ENCODE results near the gene ZNF892.
"Not testable (repeated sequence)": the region's sequence is repeated elsewhere in the genome, so short reads cannot be mapped to it uniquely, and the experiment has no call there.

ZNF892 gene

DNA sequence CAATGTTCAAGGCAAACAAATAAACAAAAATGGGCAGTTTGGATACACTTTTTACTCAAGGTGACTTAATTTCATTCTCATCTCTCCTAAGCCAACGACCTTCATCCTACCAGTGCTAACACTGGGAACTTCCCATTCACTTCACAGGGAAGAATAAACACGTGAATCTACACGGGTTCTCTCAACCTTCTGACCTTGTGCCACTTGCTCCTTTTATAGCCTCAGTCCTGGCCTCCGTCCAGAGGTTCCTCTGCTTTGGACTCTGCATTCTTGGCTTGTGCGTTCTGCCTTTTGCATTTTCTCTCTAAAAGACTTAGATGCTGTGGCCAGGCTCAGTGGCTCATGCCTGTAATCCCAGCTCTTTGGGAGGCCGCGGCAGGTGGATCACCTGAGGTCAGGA lies 27.9 kb upstream of the ZNF892 start:
- H3K4me1 ChIP-seq (ENCODE audit: control insufficient read depth, insufficient read depth, low read length) = no peaks in the 10 kb centered on the region
- H3K4me3 ChIP-seq (ENCODE audit: low read length in 2 of 2) = no peak overlapping the region
- peaks cover 2 to 11% of the 10 kb centered on the region in 2 donors for H3K9me3 ChIP-seq (ENCODE audit: control insufficient read depth in 2 of 2, low read length in 2 of 2)
- H3K27me3 ChIP-seq (ENCODE audit: control insufficient read depth in 1 of 2, insufficient read depth in 2 of 2, low read length in 2 of 2) = no peaks in the 10 kb centered on the region
- H3K9ac ChIP-seq (ENCODE audit: low read length in 2 of 2) = no peak overlapping the region
- H3K36me3 ChIP-seq (ENCODE audit: control insufficient read depth in 2 of 2, insufficient read depth in 2 of 2, low read length in 2 of 2) = peaks cover 29 to 46% of the 10 kb centered on the region in 2 donors
- no peak overlapping the region for H3K27ac ChIP-seq (ENCODE audit: low read length)

DNA sequence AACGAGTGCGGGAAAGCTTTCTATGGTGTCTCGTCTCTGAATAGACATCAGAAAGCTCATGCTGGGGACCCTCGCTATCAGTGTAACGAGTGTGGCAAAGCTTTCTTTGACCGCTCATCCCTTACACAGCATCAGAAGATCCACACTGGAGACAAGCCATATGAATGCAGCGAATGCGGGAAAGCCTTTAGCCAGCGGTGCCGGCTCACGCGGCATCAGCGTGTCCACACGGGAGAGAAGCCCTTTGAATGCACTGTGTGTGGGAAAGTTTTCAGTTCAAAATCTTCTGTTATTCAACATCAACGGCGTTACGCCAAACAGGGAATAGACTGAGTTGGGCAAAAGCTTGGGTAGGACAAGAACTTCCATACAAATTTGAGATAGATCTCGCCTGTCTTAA lies 25.5 kb upstream of the ZNF892 start:
- Histone ChIP-seq H3K36me3 (ENCODE audit: control insufficient read depth in 2 of 2, insufficient read depth in 2 of 2, low read length in 2 of 2) (peaks cover 29 to 40% of the 10 kb centered on the region in 2 donors), H3K4me1 (ENCODE audit: control insufficient read depth, insufficient read depth, low read length) (no peaks in the 10 kb centered on the region), H3K9me3 (ENCODE audit: control insufficient read depth in 2 of 2, low read length in 2 of 2) (peaks cover 2 to 11% of the 10 kb centered on the region in 2 donors), H3K9ac (ENCODE audit: low read length in 2 of 2) (no peak overlapping the region), H3K27ac (ENCODE audit: low read length) (no peak overlapping the region), H3K27me3 (ENCODE audit: control insufficient read depth in 1 of 2, insufficient read depth in 2 of 2, low read length in 2 of 2) (no peaks in the 10 kb centered on the region), H3K4me3 (ENCODE audit: low read length in 2 of 2) (no peak overlapping the region)

DNA sequence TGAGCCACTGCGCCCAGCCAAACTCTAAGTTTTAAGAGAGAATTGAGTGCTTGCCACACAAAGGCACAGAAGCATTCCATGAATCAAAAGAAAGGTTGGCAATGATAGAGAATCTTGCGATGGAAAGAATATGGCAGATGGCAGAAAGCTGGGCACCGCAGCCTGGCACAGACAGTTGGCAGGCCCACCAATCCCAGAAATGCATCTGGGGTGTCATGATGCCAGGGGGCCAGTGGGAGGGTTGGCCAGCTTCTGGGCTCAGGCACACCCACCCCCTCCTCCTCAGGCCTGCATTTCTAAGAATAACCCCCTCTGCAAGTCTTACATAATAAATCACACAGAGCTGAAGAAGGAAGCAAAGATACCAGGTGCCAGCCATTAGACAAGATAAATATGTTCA lies 22.1 kb upstream of the ZNF892 start:
- peaks cover 25 to 27% of the 10 kb centered on the region in 2 donors for H3K36me3 ChIP-seq (ENCODE audit: control insufficient read depth in 2 of 2, insufficient read depth in 2 of 2, low read length in 2 of 2)
- H3K4me3 ChIP-seq (ENCODE audit: low read length in 2 of 2) = no peak overlapping the region
- no peak overlapping the region for H3K27ac ChIP-seq (ENCODE audit: low read length)
- no peaks in the 10 kb centered on the region for H3K4me1 ChIP-seq (ENCODE audit: control insufficient read depth, insufficient read depth, low read length)
- H3K27me3 ChIP-seq (ENCODE audit: control insufficient read depth in 1 of 2, insufficient read depth in 2 of 2, low read length in 2 of 2) = no peaks in the 10 kb centered on the region
- peaks cover 2 to 11% of the 10 kb centered on the region in 2 donors for H3K9me3 ChIP-seq (ENCODE audit: control insufficient read depth in 2 of 2, low read length in 2 of 2)
- no peak overlapping the region for H3K9ac ChIP-seq (ENCODE audit: low read length in 2 of 2)

DNA sequence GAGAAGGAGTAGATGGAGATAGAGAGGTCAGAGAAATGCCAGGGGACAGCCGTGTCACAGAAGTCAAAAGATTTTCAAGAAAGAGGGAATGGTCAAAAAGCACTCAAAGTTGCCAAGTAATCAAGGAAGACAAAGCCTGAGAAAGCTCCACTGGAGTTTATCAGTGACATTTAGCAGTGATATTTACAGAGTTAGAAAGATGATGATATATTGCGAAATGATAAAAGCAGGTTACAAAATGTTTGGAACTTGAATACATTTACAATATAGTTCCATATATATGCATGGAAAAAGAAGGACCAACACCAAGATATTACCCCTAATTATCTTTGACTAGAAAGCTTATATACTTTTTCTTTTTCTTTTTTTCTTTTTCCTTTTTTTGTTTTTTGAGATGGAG lies 21.3 kb upstream of the ZNF892 start:
- H3K27me3 ChIP-seq (ENCODE audit: control insufficient read depth in 1 of 2, insufficient read depth in 2 of 2, low read length in 2 of 2) = no peaks in the 10 kb centered on the region
- no peak overlapping the region for H3K27ac ChIP-seq (ENCODE audit: low read length)

DNA sequence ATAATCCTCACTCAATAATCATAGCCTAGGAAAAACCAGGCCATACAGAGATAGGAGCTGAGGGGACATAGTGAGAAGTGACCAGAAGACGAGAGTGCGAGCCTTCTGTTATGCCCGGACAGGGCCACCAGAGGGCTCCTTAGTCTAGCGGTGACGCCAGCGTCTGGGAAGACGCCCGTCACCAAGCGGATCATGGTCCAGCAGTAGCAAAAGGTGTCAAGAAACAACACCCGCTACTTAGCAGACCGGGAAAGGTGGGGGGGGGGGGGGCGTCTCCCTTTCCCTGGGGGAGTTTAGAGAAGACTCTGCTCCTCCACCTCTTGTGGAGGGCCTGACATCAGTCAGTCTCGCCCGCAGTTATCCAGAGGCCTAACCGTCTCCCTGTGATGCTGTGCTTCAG lies 14.4 kb upstream of the ZNF892 start:
- not testable (repeated sequence) for H3K36me3 ChIP-seq (ENCODE audit: control insufficient read depth in 2 of 2, insufficient read depth in 2 of 2, low read length in 2 of 2); H3K27me3 ChIP-seq (ENCODE audit: control insufficient read depth in 1 of 2, insufficient read depth in 2 of 2, low read length in 2 of 2); H3K9ac ChIP-seq (ENCODE audit: low read length in 2 of 2); H3K4me1 ChIP-seq (ENCODE audit: control insufficient read depth, insufficient read depth, low read length); H3K27ac ChIP-seq (ENCODE audit: low read length); H3K9me3 ChIP-seq (ENCODE audit: control insufficient read depth in 2 of 2, low read length in 2 of 2); H3K4me3 ChIP-seq (ENCODE audit: low read length in 2 of 2)

More for the DNA sequence above, 21.3 kb upstream of the ZNF892 start:
- Histone ChIP-seq H3K9me3 (ENCODE audit: control insufficient read depth in 2 of 2, low read length in 2 of 2) (peaks cover 0 to 8% of the 10 kb centered on the region in 2 donors), H3K36me3 (ENCODE audit: control insufficient read depth in 2 of 2, insufficient read depth in 2 of 2, low read length in 2 of 2) (peaks cover 21 to 22% of the 10 kb centered on the region in 2 donors), H3K4me1 (ENCODE audit: control insufficient read depth, insufficient read depth, low read length) (no peaks in the 10 kb centered on the region), H3K4me3 (ENCODE audit: low read length in 2 of 2) (no peak overlapping the region), H3K9ac (ENCODE audit: low read length in 2 of 2) (no peak overlapping the region)

DNA sequence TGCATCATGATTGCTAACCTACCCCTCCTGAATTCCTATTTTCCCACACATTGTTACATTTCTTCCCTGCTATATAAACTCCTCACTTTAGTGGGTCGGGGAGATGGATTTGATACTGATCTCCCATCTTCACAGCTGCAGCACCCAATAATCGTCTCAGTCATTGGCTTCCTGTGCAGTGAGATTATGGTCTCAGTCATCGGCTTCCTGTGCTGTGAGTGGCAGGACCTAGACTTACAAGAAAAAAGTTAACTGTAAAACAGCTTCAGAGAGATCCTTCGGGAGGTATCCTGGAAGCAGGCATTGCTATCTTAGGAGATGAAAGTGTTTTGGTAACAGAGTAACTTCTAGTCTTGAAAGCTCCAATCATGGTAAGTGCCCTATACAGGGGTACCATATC lies 3.4 kb upstream of the ZNF892 start:
- Histone ChIP-seq H3K36me3 (ENCODE audit: control insufficient read depth in 2 of 2, insufficient read depth in 2 of 2, low read length in 2 of 2) (no peaks in the 10 kb centered on the region), H3K4me1 (ENCODE audit: control insufficient read depth, insufficient read depth, low read length) (peaks cover 16% of the 10 kb centered on the region), H3K9me3 (ENCODE audit: control insufficient read depth in 2 of 2, low read length in 2 of 2) (no peaks in the 10 kb centered on the region), H3K27me3 (ENCODE audit: control insufficient read depth in 1 of 2, insufficient read depth in 2 of 2, low read length in 2 of 2) (no peaks in the 10 kb centered on the region), H3K27ac (ENCODE audit: low read length) (no peak overlapping the region), H3K4me3 (ENCODE audit: low read length in 2 of 2) (no peak overlapping the region), H3K9ac (ENCODE audit: low read length in 2 of 2) (no peak overlapping the region)

DNA sequence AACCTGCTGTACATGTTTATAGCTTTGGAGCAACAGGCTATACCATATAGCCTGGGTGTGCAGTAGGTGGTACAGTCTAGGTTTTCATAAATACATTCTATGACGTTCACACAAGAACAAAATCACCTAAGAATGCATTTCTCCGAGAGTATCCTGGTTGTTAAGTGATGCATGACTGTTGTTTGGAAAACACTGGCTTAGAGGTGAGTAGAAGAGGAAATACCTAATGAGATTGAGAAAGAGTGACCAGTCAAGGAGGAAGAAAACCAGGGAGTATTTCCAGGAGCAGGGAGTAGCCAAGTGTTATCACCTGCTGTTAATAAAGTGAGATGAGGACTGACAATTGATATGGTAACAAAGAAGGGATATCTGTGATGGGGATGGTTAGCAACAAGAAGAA lies 2.9 kb upstream of the ZNF892 start:
- H3K36me3 ChIP-seq (ENCODE audit: control insufficient read depth in 2 of 2, insufficient read depth in 2 of 2, low read length in 2 of 2) = peaks cover 0 to 3% of the 10 kb centered on the region in 2 donors
- H3K4me1 ChIP-seq (ENCODE audit: control insufficient read depth, insufficient read depth, low read length) = peaks cover 16% of the 10 kb centered on the region
- no peak overlapping the region for H3K27ac ChIP-seq (ENCODE audit: low read length)
- H3K9ac ChIP-seq (ENCODE audit: low read length in 2 of 2) = no peak overlapping the region
- H3K9me3 ChIP-seq (ENCODE audit: control insufficient read depth in 2 of 2, low read length in 2 of 2) = peaks cover 0 to 3% of the 10 kb centered on the region in 2 donors
- H3K27me3 ChIP-seq (ENCODE audit: control insufficient read depth in 1 of 2, insufficient read depth in 2 of 2, low read length in 2 of 2) = no peaks in the 10 kb centered on the region
- no peak overlapping the region for H3K4me3 ChIP-seq (ENCODE audit: low read length in 2 of 2)

DNA sequence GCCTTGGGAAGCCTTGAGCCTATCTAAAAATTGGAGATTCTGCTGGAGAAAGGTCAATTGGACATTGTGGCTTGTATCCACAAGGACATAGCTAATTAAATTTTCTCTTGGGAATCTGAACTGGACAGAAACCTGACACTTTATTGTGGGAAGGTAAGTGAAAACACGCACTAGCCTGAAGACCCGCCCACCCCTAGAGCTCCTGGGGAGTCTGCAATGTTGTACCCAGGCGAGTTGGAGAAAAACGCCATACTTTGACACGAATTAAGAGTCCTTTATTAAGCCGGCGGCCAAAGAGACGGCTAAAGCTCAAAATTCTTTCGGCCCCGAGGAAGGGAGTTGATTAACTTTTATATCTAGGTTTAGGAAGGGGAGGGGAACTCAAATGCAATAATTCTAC lies 1.2 kb upstream of the ZNF892 start:
- H3K36me3 ChIP-seq (ENCODE audit: control insufficient read depth in 2 of 2, insufficient read depth in 2 of 2, low read length in 2 of 2) = peaks cover 5 to 7% of the 10 kb centered on the region in 2 donors
- H3K9me3 ChIP-seq (ENCODE audit: control insufficient read depth in 2 of 2, low read length in 2 of 2) = peaks cover 0 to 6% of the 10 kb centered on the region in 2 donors
- no peak overlapping the region for H3K9ac ChIP-seq (ENCODE audit: low read length in 2 of 2)
- H3K27ac ChIP-seq (ENCODE audit: low read length) = no peak overlapping the region
- peaks cover 16% of the 10 kb centered on the region for H3K4me1 ChIP-seq (ENCODE audit: control insufficient read depth, insufficient read depth, low read length)
- no peaks in the 10 kb centered on the region for H3K27me3 ChIP-seq (ENCODE audit: control insufficient read depth in 1 of 2, insufficient read depth in 2 of 2, low read length in 2 of 2)
- peak overlapping the region; percentile 27 to 89 for H3K4me3 ChIP-seq (ENCODE audit: low read length in 2 of 2)

DNA sequence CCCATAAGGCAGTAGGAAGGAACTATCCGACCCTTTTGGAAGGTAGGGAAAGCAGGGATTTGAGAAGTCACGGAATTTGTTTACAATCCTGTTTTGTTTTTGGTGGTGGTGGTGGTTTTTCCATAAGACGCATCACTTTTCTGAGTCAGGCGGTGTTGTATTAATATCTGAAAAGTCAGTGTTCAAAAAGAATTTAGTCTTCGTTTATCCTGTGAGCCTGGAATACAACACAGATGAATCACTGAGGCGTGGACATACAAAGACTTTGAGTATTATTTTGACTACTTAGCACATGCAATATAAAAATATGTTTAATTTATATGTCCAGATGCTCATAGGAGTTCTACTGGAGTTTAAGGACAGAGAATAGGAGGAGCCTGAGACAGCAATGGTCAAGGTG lies 785 bp downstream of the ZNF892 start:
- Histone ChIP-seq H3K9ac (ENCODE audit: low read length in 2 of 2) (peak overlapping the region; percentile 80), H3K27ac (ENCODE audit: low read length) (peak overlapping the region; percentile 75)

DNA sequence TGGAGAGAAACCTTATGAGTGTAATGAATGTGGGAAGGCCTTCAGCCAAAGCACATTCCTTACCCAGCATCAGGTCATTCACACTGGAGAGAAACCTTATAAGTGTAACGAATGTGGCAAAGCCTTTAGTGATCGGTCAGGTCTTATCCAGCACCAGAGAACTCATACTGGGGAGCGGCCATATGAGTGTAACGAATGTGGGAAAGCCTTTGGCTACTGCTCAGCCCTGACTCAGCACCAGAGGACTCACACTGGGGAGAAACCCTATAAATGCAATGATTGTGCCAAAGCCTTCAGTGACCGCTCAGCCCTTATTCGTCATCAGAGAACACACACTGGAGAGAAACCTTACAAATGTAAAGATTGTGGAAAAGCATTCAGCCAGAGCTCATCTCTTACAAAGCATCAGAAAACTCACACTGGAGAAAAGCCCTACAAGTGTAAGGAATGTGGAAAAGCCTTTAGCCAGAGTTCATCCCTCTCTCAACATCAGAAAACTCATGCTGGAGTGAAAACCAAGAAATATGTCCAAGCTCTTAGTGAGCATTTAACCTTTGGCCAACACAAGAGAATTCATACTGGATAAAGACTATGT lies 7.8 kb downstream of the ZNF892 start:
- no peak overlapping the region for H3K27ac ChIP-seq (ENCODE audit: low read length)
- H3K27me3 ChIP-seq (ENCODE audit: control insufficient read depth in 1 of 2, insufficient read depth in 2 of 2, low read length in 2 of 2) = no peaks in the 10 kb centered on the region
- peaks cover 55 to 64% of the 10 kb centered on the region in 2 donors for H3K36me3 ChIP-seq (ENCODE audit: control insufficient read depth in 2 of 2, insufficient read depth in 2 of 2, low read length in 2 of 2)
- H3K9me3 ChIP-seq (ENCODE audit: control insufficient read depth in 2 of 2, low read length in 2 of 2) = peaks cover 59 to 60% of the 10 kb centered on the region in 2 donors
- no peak overlapping the region for H3K9ac ChIP-seq (ENCODE audit: low read length in 2 of 2)
- no peaks in the 10 kb centered on the region for H3K4me1 ChIP-seq (ENCODE audit: control insufficient read depth, insufficient read depth, low read length)
- H3K4me3 ChIP-seq (ENCODE audit: low read length in 2 of 2) = peak overlapping the region in 1 of 2 donors; percentile 39

More for the DNA sequence above, 785 bp downstream of the ZNF892 start:
- Histone ChIP-seq H3K36me3 (ENCODE audit: control insufficient read depth in 2 of 2, insufficient read depth in 2 of 2, low read length in 2 of 2) (peaks cover 23 to 26% of the 10 kb centered on the region in 2 donors), H3K27me3 (ENCODE audit: control insufficient read depth in 1 of 2, insufficient read depth in 2 of 2, low read length in 2 of 2) (no peaks in the 10 kb centered on the region), H3K9me3 (ENCODE audit: control insufficient read depth in 2 of 2, low read length in 2 of 2) (peaks cover 12 to 13% of the 10 kb centered on the region in 2 donors), H3K4me1 (ENCODE audit: control insufficient read depth, insufficient read depth, low read length) (peaks cover 16% of the 10 kb centered on the region), H3K4me3 (ENCODE audit: low read length in 2 of 2) (peak overlapping the region; percentile 89 to 93)

DNA sequence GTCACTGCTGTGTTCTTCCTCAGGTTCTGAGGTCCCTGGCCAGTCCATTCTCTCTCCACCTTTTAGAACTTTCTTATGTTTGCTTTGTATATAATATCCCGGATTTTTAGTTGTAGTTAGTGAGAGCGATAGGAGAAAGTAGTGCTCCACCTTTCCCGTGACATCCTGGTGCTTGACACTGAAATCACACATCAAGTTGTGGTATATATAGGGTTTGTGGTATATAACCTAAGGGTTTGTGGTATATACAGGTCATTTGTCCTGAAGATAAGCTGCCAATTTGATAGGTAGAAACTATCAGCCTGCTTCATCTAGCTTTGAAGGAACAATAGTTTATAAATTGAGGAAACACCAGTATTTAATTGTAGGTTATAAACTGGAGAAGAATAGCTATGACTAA lies 13.1 kb downstream of the ZNF892 start:
- Histone ChIP-seq H3K27ac (ENCODE audit: low read length) (no peak overlapping the region), H3K9me3 (ENCODE audit: control insufficient read depth in 2 of 2, low read length in 2 of 2) (peaks cover 45 to 49% of the 10 kb centered on the region in 2 donors), H3K9ac (ENCODE audit: low read length in 2 of 2) (no peak overlapping the region), H3K27me3 (ENCODE audit: control insufficient read depth in 1 of 2, insufficient read depth in 2 of 2, low read length in 2 of 2) (no peaks in the 10 kb centered on the region), H3K36me3 (ENCODE audit: control insufficient read depth in 2 of 2, insufficient read depth in 2 of 2, low read length in 2 of 2) (peaks cover 13 to 34% of the 10 kb centered on the region in 2 donors), H3K4me3 (ENCODE audit: low read length in 2 of 2) (no peak overlapping the region), H3K4me1 (ENCODE audit: control insufficient read depth, insufficient read depth, low read length) (no peaks in the 10 kb centered on the region)

All from stomach smooth muscle (tissue), 2 donors.